ENCODE results near the gene TUBB6. TPM values are rescaled to one million over a fixed set of nuclear protein-coding genes. Genes with fewer than 3 reads are reported as not detected.

TUBB6 gene
- total RNA-seq, 1 donor from 2014 or later: 452 TPM

Other genes with a start within 250 kb of the TUBB6 start
- gene ANKRD62, start 214.4 kb upstream of the TUBB6 start, total RNA-seq (ENCODE audit: insufficient read depth, low replicate concordance): 1.9 TPM
- gene CIDEA, start 53.9 kb upstream of the TUBB6 start, total RNA-seq (ENCODE audit: insufficient read depth, low replicate concordance): not detected
- 35.2 TPM for gene AFG3L2, start 69.0 kb downstream of the TUBB6 start, total RNA-seq (ENCODE audit: insufficient read depth, low replicate concordance)
- 3.9 TPM for gene PRELID3A, start 99.7 kb downstream of the TUBB6 start, total RNA-seq (ENCODE audit: insufficient read depth, low replicate concordance)